ENCODE results near the gene TRAM2.

- TF ChIP-seq CTCF (IDR thresholded peaks at IDR 0.05) (no peak), POLR2AphosphoS5 (IDR thresholded peaks at IDR 0.05; ENCODE audit: insufficient read depth in 1 of 2, low read depth in 1 of 2) (no peak)
Measured at GRCh38 chr6:52506476-52506875, 70.4 kb downstream of the TRAM2 start.

All from vagina (tissue), 2 donors.